8988T (cell line): ENCODE results near the gene HMGCLL1.

Source experiments
- DNase-seq: peaks from one replicate; pipeline ENCODE4 v3.0.0; 2011

Gene HMGCLL1

GRCh38 chr6:55530931-55531330 is 48.1 kb downstream of the HMGCLL1 start:
- DNase-seq = no peak

- DNase-seq = no peak
Observed at GRCh38 chr6:55528624-55529023, 50.4 kb downstream of the HMGCLL1 start.

- DNase-seq = no peak
Observed at GRCh38 chr6:55524441-55524840, 54.6 kb downstream of the HMGCLL1 start.

GRCh38 chr6:55518529-55519060 is 60.4 kb downstream of the HMGCLL1 start:
- DNase-seq = no peak

- no peak for DNase-seq
Observed at GRCh38 chr6:55516736-55517135, 62.3 kb downstream of the HMGCLL1 start.

GRCh38 chr6:55512904-55513303 is 66.1 kb downstream of the HMGCLL1 start:
- DNase-seq = no peak

- DNase-seq = no peak
Observed at GRCh38 chr6:55511122-55511800, 67.7 kb downstream of the HMGCLL1 start.

GRCh38 chr6:55499591-55499990 is 79.4 kb downstream of the HMGCLL1 start:
- DNase-seq = no peak

- DNase-seq = no peak
Observed at GRCh38 chr6:55497694-55498093, 81.3 kb downstream of the HMGCLL1 start.

- no peak for DNase-seq
Observed at GRCh38 chr6:55496201-55496600, 82.8 kb downstream of the HMGCLL1 start.

GRCh38 chr6:55495277-55495676 is 83.7 kb downstream of the HMGCLL1 start:
- DNase-seq = no peak

- no peak for DNase-seq
Observed at GRCh38 chr6:55494411-55494810, 84.6 kb downstream of the HMGCLL1 start.

- no peak for DNase-seq
Observed at GRCh38 chr6:55492259-55492658, 86.7 kb downstream of the HMGCLL1 start.

GRCh38 chr6:55490871-55491270 is 88.1 kb downstream of the HMGCLL1 start:
- DNase-seq = no peak

- DNase-seq = no peak
Observed at GRCh38 chr6:55474382-55474781, 104.6 kb downstream of the HMGCLL1 start.

- DNase-seq = no peak
Observed at GRCh38 chr6:55473722-55474121, 105.3 kb downstream of the HMGCLL1 start.

- DNase-seq = no peak
Observed at GRCh38 chr6:55469951-55470366, 109.0 kb downstream of the HMGCLL1 start.

GRCh38 chr6:55456016-55456415 is 123.0 kb downstream of the HMGCLL1 start:
- DNase-seq = no peak

GRCh38 chr6:55450005-55450404 is 129.0 kb downstream of the HMGCLL1 start:
- no peak for DNase-seq

GRCh38 chr6:55449225-55449624 is 129.8 kb downstream of the HMGCLL1 start:
- DNase-seq = no peak

- no peak for DNase-seq
Observed at GRCh38 chr6:55448451-55448850, 130.5 kb downstream of the HMGCLL1 start.

GRCh38 chr6:55447891-55448290 is 131.1 kb downstream of the HMGCLL1 start:
- DNase-seq = no peak

- DNase-seq = no peak
Observed at GRCh38 chr6:55445648-55446204, 133.3 kb downstream of the HMGCLL1 start.

GRCh38 chr6:55443238-55444134 is 135.5 kb downstream of the HMGCLL1 start:
- no peak for DNase-seq
